ENCODE data around the gene A2M.

A2M gene

GRCh38 chr12:9070351-9070750 lies 45.4 kb downstream of the A2M start:
- Histone ChIP-seq H3K4me2 (ENCODE audit: low read length, poor library complexity, severe bottlenecking) (no peak overlapping the region), H3K4ac (ENCODE audit: low read depth in 1 of 2, low read length in 2 of 2) (no peak overlapping the region), H4K91ac (ENCODE audit: low read length) (no peak overlapping the region), H2BK5ac (ENCODE audit: low read depth, low read length, poor library complexity, severe bottlenecking) (no peak overlapping the region), H3K4me1 (ENCODE audit: control insufficient read depth, insufficient read depth, low read depth, low read length) (peaks cover 10% of the 10 kb centered on the region), H3K79me1 (replicated peaks; ENCODE audit: low read length, poor library complexity, severe bottlenecking) (peaks cover 4% of the 10 kb centered on the region), H3K9me3 (ENCODE audit: control insufficient read depth, low read length) (no peaks in the 10 kb centered on the region), H3K9ac (ENCODE audit: low read length) (no peak overlapping the region), H3K27me3 (ENCODE audit: control insufficient read depth in 1 of 2, insufficient read depth in 1 of 2, low read length in 2 of 2) (peaks cover 0 to 5% of the 10 kb centered on the region in 2 experiments), H2BK12ac (ENCODE audit: low read length in 2 of 2) (no peak overlapping the region), H3K23ac (ENCODE audit: low read length in 2 of 2) (no peak overlapping the region), H3K14ac (ENCODE audit: low read length in 2 of 2) (no peak overlapping the region), H2AFZ (ENCODE audit: low read depth, low read length) (no peak overlapping the region), H2BK120ac (ENCODE audit: low read depth, low read length) (no peak overlapping the region), H3K27ac (ENCODE audit: low read length, poor library complexity, severe bottlenecking) (no peak overlapping the region), H3K4me3 (ENCODE audit: insufficient read depth in 1 of 2, low read depth in 1 of 2, low read length in 2 of 2) (no peak overlapping the region), H3K18ac (ENCODE audit: low read depth in 1 of 2, low read length in 2 of 2) (no peak overlapping the region), H2AK5ac (ENCODE audit: low read length, severe bottlenecking) (no peak overlapping the region), H4K8ac (ENCODE audit: low read length) (no peak overlapping the region), H3K36me3 (ENCODE audit: control insufficient read depth in 1 of 2, insufficient read depth in 2 of 2, low read depth in 1 of 2, low read length in 2 of 2) (peaks cover 5 to 8% of the 10 kb centered on the region in 2 experiments), H2BK15ac (ENCODE audit: low read depth, poor library complexity, severe bottlenecking) (no peak overlapping the region)
- DNase-seq: no peak
- WGBS: 93% methylated on average over 4 of the region's 5 CpGs

DNA sequence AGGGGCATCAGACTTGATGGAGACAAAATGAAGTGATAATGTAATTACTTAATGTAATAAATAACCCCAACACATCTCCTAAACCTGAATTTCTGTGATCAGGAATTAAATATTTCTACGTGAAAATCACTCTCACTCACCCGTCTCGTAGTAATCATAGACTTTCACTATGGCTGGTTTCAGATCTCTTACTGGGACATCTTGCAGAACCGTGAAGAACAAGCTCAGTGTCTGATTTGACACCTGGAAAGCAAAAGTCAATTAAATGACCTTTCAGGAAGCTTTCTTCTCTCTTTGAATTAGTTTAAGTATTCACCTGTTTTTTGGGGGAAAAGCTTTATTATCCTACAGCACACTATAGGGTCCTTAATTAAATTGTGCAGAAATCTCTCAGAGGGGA lies 47.1 kb downstream of the A2M start:
- DNase-seq: no peak
- no peak overlapping the region for H4K8ac ChIP-seq (ENCODE audit: low read length)

DNA sequence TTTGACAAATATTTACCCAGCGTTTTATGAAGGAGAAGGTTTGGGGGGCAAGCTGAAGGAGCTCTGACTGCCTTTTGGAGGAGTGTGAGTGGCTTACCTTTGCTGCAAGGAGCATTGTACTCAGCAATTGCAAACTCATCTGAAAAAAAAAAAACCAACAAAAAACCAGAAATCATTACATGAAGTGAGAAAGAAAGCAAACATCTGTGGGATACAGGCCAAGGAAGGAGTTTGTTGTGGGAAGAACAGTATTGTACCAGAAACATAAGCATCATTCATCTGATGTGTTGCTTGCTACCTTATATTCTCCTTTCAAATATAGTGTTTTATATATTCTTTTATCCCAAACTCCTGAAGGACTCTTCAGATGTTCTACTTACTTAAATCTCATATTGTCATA lies 47.6 kb downstream of the A2M start:
- Histone ChIP-seq H3K36me3 (ENCODE audit: control insufficient read depth in 1 of 2, insufficient read depth in 2 of 2, low read depth in 1 of 2, low read length in 2 of 2) (peaks cover 2 to 5% of the 10 kb centered on the region in 2 experiments), H2AFZ (ENCODE audit: low read depth, low read length) (no peak overlapping the region), H2BK15ac (ENCODE audit: low read depth, poor library complexity, severe bottlenecking) (no peak overlapping the region), H3K9me3 (ENCODE audit: control insufficient read depth, low read length) (no peaks in the 10 kb centered on the region), H3K4me3 (ENCODE audit: insufficient read depth in 1 of 2, low read depth in 1 of 2, low read length in 2 of 2) (no peak overlapping the region), H3K18ac (ENCODE audit: low read depth in 1 of 2, low read length in 2 of 2) (no peak overlapping the region), H3K27ac (ENCODE audit: low read length, poor library complexity, severe bottlenecking) (no peak overlapping the region), H2AK5ac (ENCODE audit: low read length, severe bottlenecking) (no peak overlapping the region), H3K4ac (ENCODE audit: low read depth in 1 of 2, low read length in 2 of 2) (no peak overlapping the region), H3K79me1 (replicated peaks; ENCODE audit: low read length, poor library complexity, severe bottlenecking) (peaks cover 5% of the 10 kb centered on the region), H2BK5ac (ENCODE audit: low read depth, low read length, poor library complexity, severe bottlenecking) (no peak overlapping the region), H3K27me3 (ENCODE audit: control insufficient read depth in 1 of 2, insufficient read depth in 1 of 2, low read length in 2 of 2) (no peaks in the 10 kb centered on the region), H3K14ac (ENCODE audit: low read length in 2 of 2) (no peak overlapping the region), H2BK12ac (ENCODE audit: low read length in 2 of 2) (no peak overlapping the region), H3K9ac (ENCODE audit: low read length) (no peak overlapping the region), H3K4me2 (ENCODE audit: low read length, poor library complexity, severe bottlenecking) (no peak overlapping the region), H4K8ac (ENCODE audit: low read length) (no peak overlapping the region), H4K91ac (ENCODE audit: low read length) (no peak overlapping the region), H3K4me1 (ENCODE audit: control insufficient read depth, insufficient read depth, low read depth, low read length) (peaks cover 13% of the 10 kb centered on the region), H3K23ac (ENCODE audit: low read length in 2 of 2) (no peak overlapping the region), H2BK120ac (ENCODE audit: low read depth, low read length) (no peak overlapping the region)
- 100% methylated on average over 1 of the region's 1 CpG for whole genome bisulfite sequencing
- no peak for DNase-seq

More for the DNA sequence above, 47.1 kb downstream of the A2M start:
- Histone ChIP-seq H2BK15ac (ENCODE audit: low read depth, poor library complexity, severe bottlenecking) (no peak overlapping the region), H3K4me2 (ENCODE audit: low read length, poor library complexity, severe bottlenecking) (no peak overlapping the region), H4K91ac (ENCODE audit: low read length) (no peak overlapping the region), H3K18ac (ENCODE audit: low read depth in 1 of 2, low read length in 2 of 2) (no peak overlapping the region), H3K27ac (ENCODE audit: low read length, poor library complexity, severe bottlenecking) (no peak overlapping the region), H2BK120ac (ENCODE audit: low read depth, low read length) (no peak overlapping the region), H2AFZ (ENCODE audit: low read depth, low read length) (no peak overlapping the region), H3K4me1 (ENCODE audit: control insufficient read depth, insufficient read depth, low read depth, low read length) (peaks cover 13% of the 10 kb centered on the region), H3K14ac (ENCODE audit: low read length in 2 of 2) (no peak overlapping the region), H3K9ac (ENCODE audit: low read length) (no peak overlapping the region), H2BK5ac (ENCODE audit: low read depth, low read length, poor library complexity, severe bottlenecking) (no peak overlapping the region), H3K79me1 (replicated peaks; ENCODE audit: low read length, poor library complexity, severe bottlenecking) (peaks cover 5% of the 10 kb centered on the region), H3K23ac (ENCODE audit: low read length in 2 of 2) (no peak overlapping the region), H3K9me3 (ENCODE audit: control insufficient read depth, low read length) (no peaks in the 10 kb centered on the region), H3K4me3 (ENCODE audit: insufficient read depth in 1 of 2, low read depth in 1 of 2, low read length in 2 of 2) (no peak overlapping the region), H3K4ac (ENCODE audit: low read depth in 1 of 2, low read length in 2 of 2) (no peak overlapping the region), H2AK5ac (ENCODE audit: low read length, severe bottlenecking) (no peak overlapping the region), H3K36me3 (ENCODE audit: control insufficient read depth in 1 of 2, insufficient read depth in 2 of 2, low read depth in 1 of 2, low read length in 2 of 2) (peaks cover 3 to 5% of the 10 kb centered on the region in 2 experiments), H3K27me3 (ENCODE audit: control insufficient read depth in 1 of 2, insufficient read depth in 1 of 2, low read length in 2 of 2) (no peaks in the 10 kb centered on the region), H2BK12ac (ENCODE audit: low read length in 2 of 2) (no peak overlapping the region)
- WGBS: 93% methylated on average over 4 of the region's 4 CpGs

- Histone ChIP-seq H3K14ac (ENCODE audit: low read length in 2 of 2) (no peak overlapping the region), H2BK5ac (ENCODE audit: low read depth, low read length, poor library complexity, severe bottlenecking) (no peak overlapping the region), H3K9ac (ENCODE audit: low read length) (no peak overlapping the region), H2BK12ac (ENCODE audit: low read length in 2 of 2) (no peak overlapping the region), H3K9me3 (ENCODE audit: control insufficient read depth, low read length) (no peaks in the 10 kb centered on the region), H3K23ac (ENCODE audit: low read length in 2 of 2) (no peak overlapping the region), H4K8ac (ENCODE audit: low read length) (no peak overlapping the region), H2AFZ (ENCODE audit: low read depth, low read length) (no peak overlapping the region), H3K4ac (ENCODE audit: low read depth in 1 of 2, low read length in 2 of 2) (no peak overlapping the region), H3K79me1 (replicated peaks; ENCODE audit: low read length, poor library complexity, severe bottlenecking) (peaks cover 5% of the 10 kb centered on the region), H3K4me2 (ENCODE audit: low read length, poor library complexity, severe bottlenecking) (no peak overlapping the region), H3K4me3 (ENCODE audit: insufficient read depth in 1 of 2, low read depth in 1 of 2, low read length in 2 of 2) (no peak overlapping the region), H3K18ac (ENCODE audit: low read depth in 1 of 2, low read length in 2 of 2) (no peak overlapping the region), H2BK15ac (ENCODE audit: low read depth, poor library complexity, severe bottlenecking) (no peak overlapping the region), H3K36me3 (ENCODE audit: control insufficient read depth in 1 of 2, insufficient read depth in 2 of 2, low read depth in 1 of 2, low read length in 2 of 2) (peaks cover 0 to 5% of the 10 kb centered on the region in 2 experiments), H3K4me1 (ENCODE audit: control insufficient read depth, insufficient read depth, low read depth, low read length) (peaks cover 13% of the 10 kb centered on the region), H2AK5ac (ENCODE audit: low read length, severe bottlenecking) (no peak overlapping the region), H3K27me3 (ENCODE audit: control insufficient read depth in 1 of 2, insufficient read depth in 1 of 2, low read length in 2 of 2) (no peaks in the 10 kb centered on the region), H4K91ac (ENCODE audit: low read length) (no peak overlapping the region), H3K27ac (ENCODE audit: low read length, poor library complexity, severe bottlenecking) (no peak overlapping the region), H2BK120ac (ENCODE audit: low read depth, low read length) (no peak overlapping the region)
- DNase-seq: no peak
- WGBS: 90% methylated on average over 2 of the region's 3 CpGs
Observed at GRCh38 chr12:9066755-9067423, 48.8 kb downstream of the A2M start.
